DOHH2 (cell line): ENCODE data around the gene L3MBTL4.

Experiments used
- H3F3A ChIP-seq: fragments of 200-600 bp; sonication (generic), shearing (Covaris generic); 2 replicates; pipeline ENCODE4 v1.6.0; 2016; ENCODE audit warnings: antibody characterized with exemption, mild to moderate bottlenecking; ENCODE audit not compliant: control insufficient read depth, insufficient read depth
- H3K27ac ChIP-seq: fragments of 200-600 bp; sonication (generic); 2 replicates; pipeline ENCODE4 v1.5.1; 2014; ENCODE audit warnings: low read depth, mild to moderate bottlenecking, low read length, moderate library complexity
- H3K27me3 ChIP-seq: fragments of 200-600 bp; sonication (generic); 2 replicates; pipeline ENCODE4 v1.6.1; 2014; ENCODE audit warnings: mild to moderate bottlenecking, low read length, mixed read lengths; ENCODE audit not compliant: control insufficient read depth
- H3K36me3 ChIP-seq: fragments of 200-600 bp; sonication (generic); 2 replicates; pipeline ENCODE4 v1.6.1; 2014; ENCODE audit warnings: mild to moderate bottlenecking, low read length, moderate library complexity, mixed read lengths; ENCODE audit not compliant: control insufficient read depth
- H3K4me1 ChIP-seq: fragments of 200-600 bp; sonication (generic); 2 replicates; pipeline ENCODE4 v1.6.1; 2014; ENCODE audit warnings: mild to moderate bottlenecking, low read length, mixed read lengths; ENCODE audit not compliant: control insufficient read depth
- H3K4me2 ChIP-seq: fragments of 200-600 bp; sonication (generic); 2 replicates; pipeline ENCODE4 v1.6.0; 2014; ENCODE audit warnings: mild to moderate bottlenecking, low read length, moderate library complexity
- H3K4me3 ChIP-seq: fragments of 200-600 bp; sonication (generic); 2 replicates; pipeline ENCODE4 v1.5.1; 2014; ENCODE audit warnings: mild to moderate bottlenecking, low read length, mixed read lengths
- H3K79me2 ChIP-seq: fragments of 200-600 bp; sonication (generic); 2 replicates; pipeline ENCODE4 v1.6.1; 2014; ENCODE audit warnings: mild to moderate bottlenecking, low read length, mixed read lengths; ENCODE audit not compliant: control insufficient read depth
- H3K9me2 ChIP-seq: fragments of 200-600 bp; sonication (generic); replicated peaks from 2 replicates; pipeline ENCODE4 v1.6.1; 2014; ENCODE audit warnings: mild to moderate bottlenecking, low read length, mixed read lengths; ENCODE audit not compliant: control insufficient read depth
- H3K9me3 ChIP-seq: fragments of 200-600 bp; sonication (generic); 2 replicates; pipeline ENCODE4 v1.6.1; 2014; ENCODE audit warnings: antibody characterized with exemption, low read length, mixed read lengths; ENCODE audit not compliant: control insufficient read depth, insufficient read depth
- H4K20me1 ChIP-seq: fragments of 200-600 bp; sonication (generic); 2 replicates; pipeline ENCODE4 v1.6.0; 2014; ENCODE audit warnings: low read depth, mild to moderate bottlenecking, antibody characterized with exemption, low read length, moderate library complexity; ENCODE audit not compliant: control insufficient read depth, insufficient read depth
- CTCF ChIP-seq: fragments of 200-600 bp; sonication (generic); IDR thresholded peaks from one replicate; pipeline ENCODE4 v1.5.1; 2014; ENCODE audit warnings: antibody characterized with exemption, mild to moderate bottlenecking, low read depth, low read length; ENCODE audit not compliant: poor library complexity, severe bottlenecking
- EZH2phosphoT487 ChIP-seq: fragments of 200-600 bp; sonication (generic); IDR thresholded peaks from 2 replicates; pipeline ENCODE4 v1.6.1; 2017; ENCODE audit warnings: borderline replicate concordance, mild to moderate bottlenecking, antibody characterized with exemption, low read length, moderate library complexity, mixed read lengths

Gene L3MBTL4

GRCh38 chr18:6069103-6069502, 345.6 kb downstream of the L3MBTL4 start:
- Histone ChIP-seq H3K27ac (no peak overlapping the region), H3K4me2 (no peak overlapping the region), H3K9me2 (no peaks in the 10 kb centered on the region), H3K4me1 (no peaks in the 10 kb centered on the region), H3K36me3 (no peaks in the 10 kb centered on the region), H3F3A (no peaks in the 10 kb centered on the region), H3K79me2 (no peaks in the 10 kb centered on the region), H3K4me3 (no peak overlapping the region), H4K20me1 (no peaks in the 10 kb centered on the region), H3K27me3 (no peaks in the 10 kb centered on the region), H3K9me3 (no peaks in the 10 kb centered on the region)
- TF ChIP-seq EZH2phosphoT487 (no peak), CTCF (no peak)

GRCh38 chr18:6060149-6060548, 354.6 kb downstream of the L3MBTL4 start:
- Histone ChIP-seq H3K4me3 (no peak overlapping the region), H3K36me3 (no peaks in the 10 kb centered on the region), H3K4me1 (no peaks in the 10 kb centered on the region), H3K79me2 (no peaks in the 10 kb centered on the region), H3F3A (no peaks in the 10 kb centered on the region), H3K27ac (no peak overlapping the region), H4K20me1 (no peaks in the 10 kb centered on the region), H3K9me2 (no peaks in the 10 kb centered on the region), H3K4me2 (no peak overlapping the region), H3K9me3 (no peaks in the 10 kb centered on the region), H3K27me3 (no peaks in the 10 kb centered on the region)
- TF ChIP-seq EZH2phosphoT487 (no peak), CTCF (no peak)

- H3K27ac ChIP-seq = no peak overlapping the region
- no peaks in the 10 kb centered on the region for H3K27me3 ChIP-seq
- TF ChIP-seq CTCF (no peak), EZH2phosphoT487 (no peak)
Measured at GRCh38 chr18:6059551-6059950, 355.2 kb downstream of the L3MBTL4 start.

GRCh38 chr18:6058941-6059340, 355.8 kb downstream of the L3MBTL4 start:
- Histone ChIP-seq H3K9me2 (no peaks in the 10 kb centered on the region), H3K79me2 (no peaks in the 10 kb centered on the region), H3K9me3 (no peaks in the 10 kb centered on the region), H3K4me3 (no peak overlapping the region), H4K20me1 (no peaks in the 10 kb centered on the region), H3K27ac (no peak overlapping the region), H3K4me1 (no peaks in the 10 kb centered on the region), H3K27me3 (no peaks in the 10 kb centered on the region), H3F3A (no peaks in the 10 kb centered on the region), H3K36me3 (no peaks in the 10 kb centered on the region), H3K4me2 (no peak overlapping the region)
- TF ChIP-seq CTCF = no peak
- TF ChIP-seq EZH2phosphoT487 = no peak

More at GRCh38 chr18:6059551-6059950, 355.2 kb downstream of the L3MBTL4 start:
- Histone ChIP-seq H3K79me2 (no peaks in the 10 kb centered on the region), H3K36me3 (no peaks in the 10 kb centered on the region), H3K4me1 (no peaks in the 10 kb centered on the region), H3K4me3 (no peak overlapping the region), H3K9me3 (no peaks in the 10 kb centered on the region), H3F3A (no peaks in the 10 kb centered on the region), H4K20me1 (no peaks in the 10 kb centered on the region), H3K4me2 (no peak overlapping the region), H3K9me2 (no peaks in the 10 kb centered on the region)
